M059J (cell line): ENCODE data around the gene P4HA2. TPM values are rescaled to one million over a fixed set of nuclear protein-coding genes. Genes with fewer than 3 reads are reported as not detected.

Experiments used
- DNase-seq: peaks from one replicate; pipeline ENCODE4 v3.0.0-alpha.2; 2012; ENCODE audit warnings: low read depth
- total RNA-seq: library from RNA; depleted of rRNA; stranded (reverse); fragments of >200 nt; shearing (Covaris generic); gene quantifications from 2 replicates; pipeline ENCODE4 v1.2.3, GENCODE V29; 2014; rRNA removed

The P4HA2 gene
- 99.6 and 133 TPM in 2 replicates for total RNA-seq

GRCh38 chr5:132227485-132228240 is at the start of gene P4HA2:
Gene P4HA2 (minus strand): TSS chr5:132227853. CDS start chr5:132218626, 9,227 bp downstream.
- peak; percentile 78 for DNase-seq

DNA sequence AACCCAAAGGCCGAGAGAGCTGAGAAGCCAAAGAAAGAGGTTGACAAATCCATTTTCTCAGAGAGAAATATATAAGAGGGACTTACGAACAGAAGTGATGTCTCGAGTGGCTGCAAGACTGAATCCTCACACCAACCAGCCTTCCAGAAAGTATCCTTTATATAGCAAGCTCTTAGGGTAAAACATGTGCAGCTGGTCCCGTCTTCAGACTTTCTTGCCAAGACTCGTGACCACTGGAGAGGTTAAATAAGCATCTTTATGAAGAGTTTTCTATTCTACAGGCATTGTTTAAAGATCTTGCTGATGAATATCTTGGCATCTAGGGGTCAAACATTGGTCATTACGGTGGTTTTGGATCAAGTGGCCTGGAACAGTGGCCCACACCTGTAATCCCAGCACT is 49.6 kb upstream of the P4HA2 start:
- DNase-seq, result no peak

- DNase-seq, result no peak
These were observed 47.9 kb upstream of the P4HA2 start for GRCh38 chr5:132275367-132276220.

- no peak for DNase-seq
These were observed 46.6 kb upstream of the P4HA2 start for GRCh38 chr5:132274050-132274792.

GRCh38 chr5:132273631-132274030 is 46.0 kb upstream of the P4HA2 start:
- no peak for DNase-seq

DNA sequence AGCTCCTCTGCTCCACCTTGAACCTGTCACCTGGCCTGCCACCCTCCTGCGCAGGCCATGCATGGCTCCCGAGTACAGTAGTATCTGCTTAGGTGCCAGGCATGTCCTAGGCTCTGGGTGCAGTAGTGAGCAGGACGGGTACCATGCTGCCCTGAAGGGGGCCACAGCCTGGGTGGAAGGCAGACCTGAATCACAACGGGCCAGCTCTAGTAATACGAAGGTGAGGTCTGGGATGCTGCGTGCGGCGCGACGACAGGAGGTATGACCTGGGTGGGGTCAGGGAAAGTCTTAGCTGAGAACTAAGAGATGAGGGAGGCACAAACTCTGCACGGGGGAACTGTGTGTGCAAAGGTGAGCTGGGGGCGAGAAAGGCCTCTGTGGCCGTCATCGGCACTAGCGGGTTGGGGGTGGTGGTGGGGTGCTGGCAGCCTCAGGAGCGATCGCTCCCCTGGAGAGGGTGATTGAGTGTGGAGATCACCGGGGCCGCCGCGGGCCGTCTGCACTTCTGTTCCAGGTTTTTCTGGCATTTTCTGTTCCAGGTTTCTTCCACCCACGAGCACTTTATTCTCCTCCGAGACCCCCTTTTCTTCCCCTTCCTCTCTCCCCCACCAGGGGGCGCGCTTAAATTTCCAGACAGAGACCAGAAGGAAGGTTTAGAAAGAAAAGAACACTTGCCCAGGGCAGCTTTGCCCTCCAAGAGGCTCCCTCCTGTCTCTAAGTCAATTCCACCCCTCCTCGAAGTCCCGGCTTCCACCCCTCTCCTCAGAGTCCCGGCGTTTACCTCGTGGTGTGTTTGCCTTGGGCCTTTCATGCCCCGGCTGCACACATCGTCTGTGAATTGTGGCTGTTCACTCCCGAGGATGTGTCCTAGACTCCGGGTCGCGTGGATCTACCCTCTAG is 44.9 kb upstream of the P4HA2 start:
- DNase-seq, result peak; percentile 41

DNA sequence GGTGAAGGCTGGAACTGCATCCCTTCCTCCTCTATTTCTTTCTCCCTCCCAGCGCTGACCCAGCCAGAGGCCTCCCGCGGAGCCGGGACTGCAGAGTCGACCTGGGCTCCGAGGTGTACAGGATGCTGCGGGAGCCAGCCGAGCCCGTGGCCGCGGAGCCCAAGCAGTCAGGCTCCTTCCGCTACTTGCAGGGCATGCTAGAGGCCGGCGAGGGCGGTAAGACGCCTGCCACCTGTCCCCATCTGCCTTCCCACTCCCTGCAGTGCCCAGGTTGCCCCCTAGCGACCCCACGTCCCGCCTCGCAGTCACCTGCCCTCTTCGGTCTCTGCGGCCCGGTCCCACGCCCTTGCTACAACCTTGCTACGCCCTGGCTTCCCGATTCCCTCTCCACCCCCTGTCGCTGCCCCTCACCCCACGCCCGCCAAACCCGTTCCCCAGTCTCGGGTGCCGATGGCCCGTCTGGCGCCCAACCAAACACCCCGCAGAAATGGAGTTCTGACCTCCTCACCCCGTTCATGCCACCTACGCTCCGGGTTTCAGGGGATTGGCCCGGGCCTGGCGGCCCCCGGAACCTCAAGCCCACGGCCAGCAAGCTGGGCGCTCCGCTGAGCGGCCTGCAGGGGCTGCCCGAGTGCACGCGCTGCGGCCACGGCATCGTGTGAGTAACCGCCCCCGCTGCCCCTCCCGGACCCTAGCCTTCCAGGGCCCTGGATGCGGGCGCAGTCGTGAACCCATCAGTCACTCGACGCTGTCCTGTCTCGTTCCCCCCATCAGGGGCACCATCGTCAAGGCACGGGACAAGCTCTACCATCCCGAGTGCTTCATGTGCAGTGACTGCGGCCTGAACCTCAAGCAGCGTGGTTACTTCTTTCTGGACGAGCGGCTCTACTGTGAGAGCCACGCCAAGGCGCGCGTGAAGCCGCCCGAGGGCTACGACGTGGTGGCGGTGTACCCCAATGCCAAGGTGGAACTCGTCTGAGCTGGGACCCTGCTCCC is 43.9 kb upstream of the P4HA2 start:
- DNase-seq, result no peak

DNA sequence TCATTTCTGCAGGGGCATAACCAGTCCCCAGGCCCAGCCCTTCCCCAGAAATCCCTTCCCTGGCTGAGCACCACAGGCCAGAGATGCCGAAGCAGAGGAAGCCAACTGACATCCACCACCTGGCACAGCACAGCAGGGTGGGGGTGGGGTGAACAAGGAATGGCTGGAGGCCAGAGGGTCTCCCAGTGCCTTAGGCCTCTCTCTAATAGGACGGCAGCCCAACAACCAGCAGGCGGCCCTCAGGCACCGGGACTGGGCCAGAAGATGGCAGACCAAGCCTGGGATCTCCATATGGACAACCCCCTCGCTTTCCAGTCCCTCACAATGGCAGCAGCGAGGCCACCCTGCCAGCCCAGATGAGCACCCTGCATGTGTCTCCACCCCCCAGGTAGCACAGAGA is 43.1 kb upstream of the P4HA2 start:
- DNase-seq, result no peak

GRCh38 chr5:132270335-132270665 is 42.6 kb upstream of the P4HA2 start:
- DNase-seq, result no peak

DNA sequence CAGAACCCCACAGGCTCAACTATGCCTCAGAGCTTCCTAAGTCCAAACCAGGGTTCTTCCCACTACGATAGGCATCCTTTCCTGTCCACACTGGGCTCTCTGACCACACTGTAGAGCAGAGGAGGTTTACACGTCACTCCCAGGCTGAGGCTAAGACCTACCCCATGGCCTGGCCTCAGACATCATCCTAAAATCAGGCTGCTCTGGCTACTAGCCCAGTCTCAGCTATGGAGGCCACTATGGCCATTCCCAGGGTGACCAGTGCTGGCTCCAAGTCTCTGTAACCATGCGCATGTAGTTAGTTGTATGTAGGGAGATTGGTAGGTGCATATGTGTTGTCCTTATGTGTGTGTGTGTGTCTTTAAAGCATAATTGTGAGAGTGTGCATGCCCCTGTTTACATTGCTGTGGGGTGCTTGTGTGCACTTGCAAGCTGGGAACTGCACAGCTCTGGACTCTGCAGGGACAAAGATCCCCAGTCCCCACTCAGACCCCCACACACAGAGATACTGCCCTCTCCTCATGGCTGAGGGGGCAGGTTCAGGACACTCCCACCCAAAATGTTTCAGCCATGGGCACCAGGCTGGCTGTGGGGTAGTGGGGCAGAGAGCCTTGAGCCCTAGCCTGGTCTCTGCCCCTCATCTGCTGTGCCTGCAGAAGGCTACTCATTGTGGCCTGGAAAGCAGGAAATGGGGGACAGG is 42.1 kb upstream of the P4HA2 start:
- no peak for DNase-seq

- DNase-seq, result peak; percentile 37
These were observed 41.3 kb upstream of the P4HA2 start for GRCh38 chr5:132268769-132269551.

DNA sequence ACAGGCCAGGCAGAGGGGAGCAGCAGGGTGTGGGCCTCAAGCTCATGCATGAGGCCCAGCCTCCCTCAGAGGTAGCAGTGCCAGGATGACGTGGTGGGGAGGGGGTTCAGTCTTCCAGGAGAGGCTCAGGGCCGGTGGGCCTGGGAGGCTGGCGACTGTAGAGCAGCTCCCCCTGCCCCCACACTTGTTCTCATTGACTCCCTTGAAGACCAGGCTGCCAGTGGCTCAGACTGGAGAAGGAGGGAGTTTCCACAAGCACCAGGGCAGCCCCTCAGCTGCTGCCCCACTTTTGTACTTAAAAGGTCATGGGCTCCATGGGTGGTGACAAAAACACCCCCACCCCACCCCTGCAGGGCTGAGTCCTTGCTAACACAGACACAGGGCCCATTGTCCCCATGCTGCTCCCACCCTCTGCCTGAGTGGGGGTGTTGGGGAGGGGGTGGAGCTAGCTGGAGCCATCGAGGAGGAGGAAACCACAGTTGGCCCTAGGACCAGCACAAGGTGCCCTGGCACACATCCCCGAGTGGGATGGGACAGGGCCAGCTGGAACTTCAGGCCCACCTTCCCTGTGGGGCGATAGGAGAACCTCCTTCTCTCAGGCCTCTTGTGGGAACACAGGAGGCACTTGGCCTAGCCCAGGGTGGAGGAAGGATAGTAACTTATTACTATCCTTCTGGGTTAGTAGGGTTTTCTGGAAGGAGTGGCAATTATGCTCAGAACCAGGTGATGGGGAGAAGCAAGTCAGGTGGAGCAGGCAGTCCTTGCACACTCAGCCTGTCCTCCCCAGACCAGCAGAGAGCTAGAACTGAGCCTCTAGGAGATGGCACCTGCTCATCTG is 40.5 kb upstream of the P4HA2 start:
- no peak for DNase-seq

GRCh38 chr5:132267166-132267739 is 39.6 kb upstream of the P4HA2 start:
- DNase-seq, result no peak

- no peak for DNase-seq
These were observed 39.1 kb upstream of the P4HA2 start for GRCh38 chr5:132266836-132267160.

DNA sequence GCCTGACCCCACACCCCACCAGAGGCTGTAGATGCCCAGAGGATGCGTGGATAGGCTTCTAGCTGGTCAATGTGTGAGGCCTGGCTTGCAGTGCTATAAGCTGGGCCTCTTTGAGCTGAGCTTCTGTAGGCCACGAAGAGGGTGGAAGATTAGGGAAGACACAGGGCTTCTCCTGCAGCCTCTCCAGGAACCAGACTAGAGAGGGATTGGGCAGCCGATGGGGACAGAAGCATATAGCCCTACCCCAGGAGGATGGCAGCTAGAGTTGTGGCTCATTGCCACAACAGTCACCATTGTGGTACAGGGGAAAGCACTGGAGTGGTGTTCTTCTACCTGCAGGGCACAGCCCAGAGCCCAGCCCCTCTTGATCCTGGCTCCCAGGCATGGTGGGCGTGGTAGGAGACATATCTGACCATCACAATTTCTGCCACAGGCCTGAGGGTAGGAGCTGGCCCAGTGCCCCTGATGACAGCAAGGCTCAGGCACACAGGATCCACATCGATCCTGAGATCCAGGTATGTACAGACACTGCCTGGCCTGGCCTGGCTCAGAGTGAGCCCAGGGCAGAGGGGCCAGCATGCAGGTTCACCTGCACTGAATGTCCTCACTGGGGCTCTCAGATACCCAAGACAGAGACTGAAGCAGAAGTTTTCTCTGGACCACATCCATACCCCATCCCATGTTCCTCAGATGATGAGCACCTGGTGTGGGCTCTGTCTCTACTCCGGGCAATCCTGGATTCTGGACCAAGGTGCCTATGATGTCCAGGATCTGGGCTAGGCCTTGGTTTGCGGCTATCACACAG is 38.6 kb upstream of the P4HA2 start:
- DNase-seq, result peak; percentile 65

DNA sequence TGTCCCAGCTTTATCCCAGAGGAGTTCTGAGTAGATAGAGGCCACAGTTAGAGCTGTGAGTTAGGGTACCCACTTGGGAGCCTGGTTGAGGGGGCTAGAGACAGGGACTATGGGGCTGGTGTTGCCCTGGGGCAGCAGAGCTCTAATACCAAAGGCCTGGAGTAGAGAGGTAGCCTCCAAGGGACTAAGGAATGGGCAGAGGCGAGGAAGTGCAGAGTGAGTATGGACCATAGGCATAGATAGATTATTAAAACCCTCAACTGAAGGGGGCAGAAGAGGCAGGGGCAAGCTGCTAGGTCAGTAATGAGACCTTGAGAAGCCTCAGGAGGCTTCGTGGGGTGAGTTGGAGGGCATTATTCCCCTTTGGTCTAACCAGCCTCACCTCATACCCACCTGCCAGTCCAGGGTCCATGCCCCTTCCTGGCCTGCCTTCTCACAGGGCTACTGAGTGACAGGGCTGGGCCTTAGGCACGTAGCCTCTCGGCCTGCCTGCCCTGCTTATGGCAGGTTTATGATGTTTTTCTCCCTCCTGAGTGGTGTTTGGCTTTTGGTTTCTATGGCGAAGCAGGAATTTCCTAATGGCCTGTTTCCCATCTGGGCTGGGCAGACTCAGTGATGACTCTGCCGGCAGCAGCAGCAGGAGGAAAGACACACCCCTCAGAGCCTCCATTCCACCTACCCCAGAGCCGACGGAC is 37.8 kb upstream of the P4HA2 start:
- DNase-seq, result peak; percentile 97
